Tibial artery (tissue), 4 donors: ENCODE results near the gene FANCI.
A peak's percentile ranks its signal among the peaks of the same experiment; 100 is the strongest.

Experiments used
- DNase-seq, 2 donors: peaks; one replicate each; pipeline ENCODE4 v3.0.0-alpha.2; 2019
- H3K27ac ChIP-seq, 2 donors: fragments of 200-600 bp; sonication (generic) in 1 of 2; 1 replicate in 1 of 2; 2 replicates in 1 of 2; pipeline ENCODE4 v1.5.1; 2018 to 2019; ENCODE audit warnings: mild to moderate bottlenecking in 1 of 2
- H3K27me3 ChIP-seq, 2 donors: fragments of 200-600 bp; sonication (generic) in 1 of 2; one replicate each; pipeline versions ENCODE4 v1.5.1 to v1.6.0; 2016 to 2019
- H3K36me3 ChIP-seq, 3 donors: fragments of 200-600 bp; sonication (generic) in 2 of 3; one replicate each; pipeline ENCODE4 v1.5.1; 2016 to 2019; ENCODE audit warnings: mild to moderate bottlenecking in 2 of 3
- H3K4me1 ChIP-seq, 4 donors: fragments of 200-600 bp; sonication (generic) in 2 of 4; 1 replicate in 3 of 4; 2 replicates in 1 of 4; pipeline ENCODE4 v1.5.1; 2016 to 2019
- H3K4me3 ChIP-seq, 2 donors: fragments of 200-600 bp; sonication (generic) in 1 of 2; 1 replicate in 1 of 2; 2 replicates in 1 of 2; pipeline ENCODE4 v1.5.1; 2018 to 2019; ENCODE audit warnings: mild to moderate bottlenecking in 2 of 2
- H3K9me3 ChIP-seq, 3 donors: fragments of 200-600 bp; sonication (generic) in 1 of 3; one replicate each; pipeline ENCODE4 v1.5.1; 2016 to 2019
- CTCF ChIP-seq, 2 experiments: fragments of 200-600 bp in 1 of 2; fragments of 450-650 bp in 1 of 2; IDR thresholded peaks; one replicate each; pipeline ENCODE4 v1.5.1; 2017 to 2019; ENCODE audit warnings: antibody characterized with exemption in 2 of 2, mild to moderate bottlenecking in 1 of 2, moderate library complexity in 1 of 2
- intact Hi-C: fragments of 100-400 bp; cut with DNase I; formaldehyde crosslinking; loops from one replicate; pipeline ENCODE4 v1.15.0; 2023; ENCODE audit warnings: low total_unique reads

The FANCI gene

GRCh38 chr15:89243691-89244573 is at the start of gene FANCI:
TSS of gene FANCI (plus strand) at chr15:89243979. CDS start at chr15:89247648, 3,669 bp downstream.
- peak; percentile 95 to 96 for DNase-seq
- Histone ChIP-seq H3K4me1 (peaks cover 0 to 21% (median 14%) of the 10 kb centered on the region in 4 donors), H3K36me3 (no peaks in the 10 kb centered on the region), H3K9me3 (no peaks in the 10 kb centered on the region), H3K27ac (peak within 1 kb of the TSS; percentile 63 to 72), H3K4me3 (peak within 1 kb of the TSS; percentile 59 to 62), H3K27me3 (no peaks in the 10 kb centered on the region)
- TF ChIP-seq CTCF (IDR thresholded peaks at IDR 0.05), result peak; percentile 28 to 41
- intact Hi-C loops, result loop anchor here (5.0 to 10.0 kb wide), 2 partner anchors 37 to 349 kb away; partner anchors contain the start of gene HAPLN3

- Histone ChIP-seq H3K36me3 (peaks cover 63 to 89% (median 76%) of the 10 kb centered on the region in 3 donors), H3K27me3 (no peaks in the 10 kb centered on the region), H3K27ac (peak overlapping the region; percentile 47 to 57), H3K4me3 (no peak overlapping the region), H3K9me3 (no peaks in the 10 kb centered on the region), H3K4me1 (peaks cover 0 to 32% (median 5%) of the 10 kb centered on the region in 4 donors)
- DNase-seq, result no peak
- intact Hi-C loops, result no loop called here
- TF ChIP-seq CTCF (IDR thresholded peaks at IDR 0.05), result no peak
Observed at GRCh38 chr15:89194608-89195007, 49.2 kb upstream of the FANCI start.

GRCh38 chr15:89195836-89196235 is 47.9 kb upstream of the FANCI start:
- DNase-seq, result peak in 1 of 2 donors; percentile 82
- Histone ChIP-seq H3K27me3 (no peaks in the 10 kb centered on the region), H3K27ac (peak overlapping the region; percentile 57 to 58), H3K9me3 (no peaks in the 10 kb centered on the region), H3K4me1 (peaks cover 0 to 32% (median 5%) of the 10 kb centered on the region in 4 donors), H3K4me3 (no peak overlapping the region), H3K36me3 (peaks cover 63 to 89% (median 76%) of the 10 kb centered on the region in 3 donors)
- TF ChIP-seq CTCF (IDR thresholded peaks at IDR 0.05), result no peak
- intact Hi-C loops, result no loop called here

- no peak for DNase-seq
- H3K27ac ChIP-seq, result peak overlapping the region; percentile 57 to 58
- no peak for TF ChIP-seq CTCF (IDR thresholded peaks at IDR 0.05)
- H3K9me3 ChIP-seq, result no peaks in the 10 kb centered on the region
- H3K27me3 ChIP-seq, result no peaks in the 10 kb centered on the region
- H3K4me1 ChIP-seq, result peaks cover 0 to 32% (median 5%) of the 10 kb centered on the region in 4 donors
- peaks cover 59 to 84% (median 76%) of the 10 kb centered on the region in 3 donors for H3K36me3 ChIP-seq
- no peak overlapping the region for H3K4me3 ChIP-seq
- intact Hi-C loops, result no loop called here
Observed at GRCh38 chr15:89196241-89196640, 47.5 kb upstream of the FANCI start.

GRCh38 chr15:89196994-89197393 is 46.8 kb upstream of the FANCI start:
- intact Hi-C loops, result no loop called here
- TF ChIP-seq CTCF (IDR thresholded peaks at IDR 0.05), result no peak
- Histone ChIP-seq H3K27me3 (no peaks in the 10 kb centered on the region), H3K4me3 (no peak overlapping the region), H3K9me3 (no peaks in the 10 kb centered on the region), H3K4me1 (peaks cover 0 to 32% (median 5%) of the 10 kb centered on the region in 4 donors), H3K36me3 (peaks cover 55 to 77% (median 72%) of the 10 kb centered on the region in 3 donors), H3K27ac (peak overlapping the region; percentile 57 to 58)
- DNase-seq, result no peak
